ENCODE data around the gene BFSP1. TPM values are rescaled to one million over a fixed set of nuclear protein-coding genes. Genes with fewer than 3 reads are reported as not detected.
A peak's percentile ranks its signal among the peaks of the same experiment; 100 is the strongest.

BFSP1 gene
- total RNA-seq, 1 donor from 2014 or later: not detected

DNA sequence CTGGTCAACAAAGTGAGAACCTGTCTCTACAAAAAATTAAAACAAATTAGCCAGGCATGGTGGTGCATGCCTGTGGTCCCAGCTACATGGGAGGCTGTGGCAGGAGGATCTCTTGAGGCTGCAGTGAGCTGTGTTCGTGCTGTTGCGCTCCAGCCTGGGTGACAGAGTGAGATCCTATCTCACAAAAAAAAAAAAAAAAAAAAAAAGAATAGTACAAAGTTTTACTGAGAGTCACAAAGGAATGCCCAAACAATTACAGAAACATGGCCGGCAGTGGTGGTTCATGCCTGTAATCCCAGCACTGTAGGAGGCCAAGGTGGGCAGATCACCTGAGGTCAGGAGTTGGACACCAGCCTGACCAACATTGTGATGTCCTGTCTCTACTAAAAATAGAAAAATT lies 23.9 kb upstream of the BFSP1 start:
- TF ChIP-seq, protein P1, sequence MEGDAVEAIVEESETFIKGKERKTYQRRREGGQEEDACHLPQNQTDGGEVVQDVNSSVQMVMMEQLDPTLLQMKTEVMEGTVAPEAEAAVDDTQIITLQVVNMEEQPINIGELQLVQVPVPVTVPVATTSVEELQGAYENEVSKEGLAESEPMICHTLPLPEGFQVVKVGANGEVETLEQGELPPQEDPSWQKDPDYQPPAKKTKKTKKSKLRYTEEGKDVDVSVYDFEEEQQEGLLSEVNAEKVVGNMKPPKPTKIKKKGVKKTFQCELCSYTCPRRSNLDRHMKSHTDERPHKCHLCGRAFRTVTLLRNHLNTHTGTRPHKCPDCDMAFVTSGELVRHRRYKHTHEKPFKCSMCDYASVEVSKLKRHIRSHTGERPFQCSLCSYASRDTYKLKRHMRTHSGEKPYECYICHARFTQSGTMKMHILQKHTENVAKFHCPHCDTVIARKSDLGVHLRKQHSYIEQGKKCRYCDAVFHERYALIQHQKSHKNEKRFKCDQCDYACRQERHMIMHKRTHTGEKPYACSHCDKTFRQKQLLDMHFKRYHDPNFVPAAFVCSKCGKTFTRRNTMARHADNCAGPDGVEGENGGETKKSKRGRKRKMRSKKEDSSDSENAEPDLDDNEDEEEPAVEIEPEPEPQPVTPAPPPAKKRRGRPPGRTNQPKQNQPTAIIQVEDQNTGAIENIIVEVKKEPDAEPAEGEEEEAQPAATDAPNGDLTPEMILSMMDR (IDR thresholded peaks at IDR 0.05): no peak
- Histone ChIP-seq H3K36me3 (no peaks in the 10 kb centered on the region), H3K27me3 (no peaks in the 10 kb centered on the region), H3K27ac (peak overlapping the region; percentile 98 to 100), H3K4me3 (no peak overlapping the region), H3K4me1 (peaks cover 9 to 34% of the 10 kb centered on the region in 2 donors), H3K9me3 (no peaks in the 10 kb centered on the region)
- no peak for DNase-seq (ENCODE audit: low spot score in 2 of 2)
- intact Hi-C loops (cut with DNase I): no loop called here

DNA sequence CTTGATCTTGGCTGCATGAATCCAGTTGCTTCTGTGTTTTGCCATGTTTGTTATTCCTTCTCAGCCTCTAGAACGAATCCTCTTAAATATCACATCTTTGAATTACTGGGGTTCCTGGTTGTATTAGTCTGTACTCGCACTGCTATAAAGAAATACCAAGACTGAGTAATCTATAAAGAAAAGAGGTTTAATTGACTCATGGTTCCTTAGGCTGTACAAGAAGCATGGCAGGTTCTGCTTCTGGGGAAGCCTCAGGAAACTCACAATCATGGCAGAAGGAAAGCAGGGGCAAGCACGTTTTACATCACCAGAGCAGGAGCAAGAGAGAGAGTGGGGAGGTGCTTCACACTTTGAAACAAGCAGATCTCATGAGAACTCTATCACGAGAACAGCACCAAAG lies 18.0 kb upstream of the BFSP1 start:
- H3K27ac ChIP-seq: peak overlapping the region; percentile 45 to 58
- no peak for DNase-seq (ENCODE audit: low spot score in 2 of 2)
- intact Hi-C loops (cut with DNase I): no loop called here
- H3K4me1 ChIP-seq: peaks cover 4 to 13% of the 10 kb centered on the region in 2 donors
- no peaks in the 10 kb centered on the region for H3K27me3 ChIP-seq
- H3K36me3 ChIP-seq: no peaks in the 10 kb centered on the region
- H3K4me3 ChIP-seq: no peak overlapping the region
- TF ChIP-seq, protein P1 (IDR thresholded peaks at IDR 0.05): no peak
- H3K9me3 ChIP-seq: no peaks in the 10 kb centered on the region

DNA sequence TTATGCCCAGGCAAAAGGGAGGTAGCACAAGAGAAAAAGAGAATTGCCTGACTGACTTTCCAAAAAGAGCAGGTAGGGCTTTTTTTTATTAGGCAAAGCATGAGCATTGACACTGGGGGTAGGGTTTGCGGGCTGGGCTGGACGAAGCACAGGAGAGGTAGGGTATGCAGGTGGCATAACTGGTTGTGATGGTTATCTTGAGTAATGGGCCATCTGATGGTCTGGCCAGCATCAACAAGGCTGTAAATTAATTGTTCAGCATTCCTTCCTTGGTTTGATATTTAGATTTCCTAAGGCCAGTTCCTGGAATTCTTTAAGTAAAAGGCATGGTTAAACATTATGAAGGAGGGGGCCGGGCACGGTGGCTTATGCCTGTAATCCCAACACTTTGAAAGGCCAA lies 13.9 kb upstream of the BFSP1 start:
- Histone ChIP-seq H3K27ac (peak overlapping the region in 1 of 2 donors; percentile 69), H3K27me3 (no peaks in the 10 kb centered on the region), H3K36me3 (no peaks in the 10 kb centered on the region), H3K4me3 (no peak overlapping the region), H3K9me3 (no peaks in the 10 kb centered on the region), H3K4me1 (peaks cover 18 to 39% of the 10 kb centered on the region in 2 donors)
- intact Hi-C loops (cut with DNase I): no loop called here
- TF ChIP-seq, protein P1 (IDR thresholded peaks at IDR 0.05): no peak
- DNase-seq (ENCODE audit: low spot score in 2 of 2): no peak

DNA sequence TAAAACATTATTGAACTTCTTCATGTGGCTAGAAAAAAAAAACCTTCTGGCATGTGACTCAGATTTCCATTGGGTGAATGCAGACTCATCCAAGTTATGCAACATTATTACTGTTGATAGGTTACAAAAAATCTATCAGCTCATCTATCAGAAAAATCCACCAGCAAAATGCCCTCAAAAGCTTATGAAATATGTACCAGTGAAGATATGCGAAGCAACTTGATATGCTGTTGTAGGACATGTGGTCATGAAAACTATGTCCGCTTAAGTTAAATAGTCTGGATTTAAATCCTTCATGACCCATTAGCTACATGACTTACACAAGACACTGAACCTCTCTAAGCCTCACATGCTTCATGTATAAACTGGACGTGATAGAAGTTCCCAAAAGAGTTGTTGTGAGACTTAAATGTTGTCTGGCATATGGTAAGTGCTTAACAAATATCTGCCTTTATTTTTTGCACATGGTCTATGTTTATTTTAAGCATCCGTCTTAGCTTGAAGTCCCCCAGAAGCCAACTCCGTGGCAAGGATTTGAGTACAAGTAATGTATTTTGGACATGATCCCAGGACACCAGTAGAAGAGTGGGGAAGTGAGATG lies 12.5 kb upstream of the BFSP1 start:
- TF ChIP-seq, protein P1 (IDR thresholded peaks at IDR 0.05): no peak
- Histone ChIP-seq H3K4me1 (peaks cover 18 to 40% of the 10 kb centered on the region in 2 donors), H3K27ac (peak overlapping the region; percentile 69 to 86), H3K9me3 (no peaks in the 10 kb centered on the region), H3K4me3 (peak overlapping the region in 1 of 2 donors; percentile 10), H3K36me3 (no peaks in the 10 kb centered on the region), H3K27me3 (no peaks in the 10 kb centered on the region)
- DNase-seq (ENCODE audit: low spot score in 2 of 2): no peak
- intact Hi-C loops (cut with DNase I): loop anchor here (1.0 to 2.0 kb wide), 3 partner anchors 15 to 137 kb away; no protein-coding TSS in a partner anchor

DNA sequence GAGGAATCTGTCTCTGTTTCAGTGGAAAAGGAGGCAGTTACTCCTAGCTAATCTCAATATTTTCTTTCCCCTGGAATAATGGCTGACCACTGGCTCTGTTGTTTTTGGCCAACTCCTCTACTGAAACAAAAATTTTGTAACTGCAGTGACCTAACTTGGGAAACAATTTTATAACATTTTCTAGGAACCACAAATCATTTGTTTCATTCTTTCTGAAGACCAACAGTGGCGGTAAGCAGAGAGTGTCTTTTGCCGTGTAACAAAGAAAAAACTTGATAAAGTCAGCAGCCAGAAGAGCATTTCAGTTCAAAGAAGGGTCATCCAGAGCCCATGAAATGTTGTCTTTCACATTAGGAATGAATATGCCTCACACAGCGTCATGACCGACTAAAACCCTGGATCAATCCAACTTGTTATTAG lies 11.8 kb upstream of the BFSP1 start:
- TF ChIP-seq, protein P1 (IDR thresholded peaks at IDR 0.05): no peak
- Histone ChIP-seq H3K9me3 (no peaks in the 10 kb centered on the region), H3K27me3 (no peaks in the 10 kb centered on the region), H3K27ac (peak overlapping the region; percentile 69 to 86), H3K4me1 (peaks cover 18 to 41% of the 10 kb centered on the region in 2 donors), H3K4me3 (peak overlapping the region in 1 of 2 donors; percentile 10), H3K36me3 (no peaks in the 10 kb centered on the region)
- intact Hi-C loops (cut with DNase I): loop anchor here (1.0 to 2.0 kb wide), 3 partner anchors 15 to 138 kb away; no protein-coding TSS in a partner anchor
- DNase-seq (ENCODE audit: low spot score in 2 of 2): no peak
